ENCODE data around the gene MUC15. TPM values are rescaled to one million over a fixed set of nuclear protein-coding genes. Genes with fewer than 3 reads are reported as not detected.

Gene MUC15, protein sequence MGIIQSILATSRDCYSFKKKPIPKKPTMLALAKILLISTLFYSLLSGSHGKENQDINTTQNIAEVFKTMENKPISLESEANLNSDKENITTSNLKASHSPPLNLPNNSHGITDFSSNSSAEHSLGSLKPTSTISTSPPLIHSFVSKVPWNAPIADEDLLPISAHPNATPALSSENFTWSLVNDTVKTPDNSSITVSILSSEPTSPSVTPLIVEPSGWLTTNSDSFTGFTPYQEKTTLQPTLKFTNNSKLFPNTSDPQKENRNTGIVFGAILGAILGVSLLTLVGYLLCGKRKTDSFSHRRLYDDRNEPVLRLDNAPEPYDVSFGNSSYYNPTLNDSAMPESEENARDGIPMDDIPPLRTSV
- total RNA-seq (not detected), polyA plus RNA-seq (ENCODE audit: insufficient read depth in 1 of 8, insufficient read length in 8 of 8, low replicate concordance in 1 of 8) (1 to 10 TPM in 1 of 8 donors, under 1 TPM in 3, not detected in 4; 0.05 to 3.8 (median 0.23) TPM)
- long read RNA-seq, donor 1, result 0 reads
- long read RNA-seq, donor 2, partial matches to known transcripts, result 0 of 1 reads
- long read RNA-seq, donor 2, other reads (novel, unspliced or antisense), result 0 of 1 reads
- long read RNA-seq, donor 3, result 0 reads
- long read RNA-seq, donor 4, result 0 reads
- long read RNA-seq, donor 5, result 0 reads
- long read RNA-seq, donor 6, result 0 reads
- long read RNA-seq, donor 7, result 0 reads
- long read RNA-seq, donor 8, result 0 reads
- long read RNA-seq, donor 9, result 0 reads
- long read RNA-seq, donor 10, result 0 reads
- long read RNA-seq, donor 11, result 0 reads

DNA sequence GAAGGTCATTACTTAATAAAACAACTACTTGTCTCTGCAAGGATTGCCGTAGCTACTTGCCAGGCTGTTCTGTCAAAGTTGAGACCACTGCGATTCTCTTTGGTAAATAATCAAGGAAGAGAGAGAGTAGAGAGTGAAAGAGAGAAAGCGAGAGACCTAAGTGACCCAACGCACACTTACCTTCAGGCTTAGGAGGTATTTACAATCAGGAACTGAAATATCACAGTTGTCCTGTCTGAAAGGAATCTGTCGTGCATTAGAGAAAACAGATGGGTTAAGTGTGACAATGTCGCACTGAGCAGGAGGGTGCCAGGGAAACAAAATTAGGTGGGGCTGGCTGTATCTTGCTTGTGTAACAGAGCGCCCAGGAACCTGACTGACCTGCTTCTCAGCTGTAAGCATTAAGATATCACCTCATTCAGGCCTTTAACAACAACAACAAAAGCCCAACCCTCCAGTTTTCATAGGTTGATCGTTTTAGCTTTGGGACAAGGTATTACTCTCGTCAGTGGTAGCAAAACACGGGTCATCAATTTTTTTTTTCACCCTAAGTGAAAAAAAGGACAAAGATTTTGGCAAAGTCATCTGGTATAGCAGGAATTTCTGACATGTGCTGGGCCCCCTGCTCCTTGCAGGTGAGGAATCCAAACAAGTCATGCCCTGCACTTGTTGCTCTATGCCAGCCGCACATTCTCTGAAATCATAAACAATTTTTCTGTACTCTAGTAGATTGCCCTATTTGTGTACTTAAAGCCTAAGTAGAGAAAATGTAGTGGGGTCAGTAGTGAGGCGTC is at the start of gene MUC15:
Gene MUC15, minus strand, starts transcription at position 403 of the 794 bp plus-strand sequence. CDS start 5,169 bp downstream, outside the sequence.
- H3K4me3 ChIP-seq (ENCODE audit: low read length), result no peak within 1 kb of the TSS
- DNase-seq, result no peak
- WGBS (ENCODE audit: insufficient coverage), result 20% methylated on average over 1 of the region's 12 CpGs

DNA sequence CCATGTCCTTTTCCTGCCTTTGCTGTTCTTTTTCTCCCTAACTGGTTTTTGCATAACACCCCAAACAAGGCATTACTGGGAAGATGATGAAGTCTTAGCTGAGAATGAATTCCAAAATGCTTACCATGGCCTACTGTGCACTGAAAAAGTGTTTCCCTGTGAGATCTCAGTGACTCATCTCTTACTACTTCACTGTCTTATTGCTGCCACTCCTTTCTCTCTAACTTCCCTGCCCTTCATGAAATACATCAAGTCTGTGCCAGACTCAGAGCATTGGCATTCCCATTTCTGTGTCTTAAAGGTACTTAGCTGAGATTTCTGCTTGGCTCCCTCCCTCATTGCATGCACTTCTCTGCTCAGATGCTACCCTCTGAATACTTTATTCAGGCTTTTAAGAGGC is 49.1 kb upstream of the MUC15 start:
- H3K9me3 ChIP-seq (replicated peaks; ENCODE audit: control insufficient read depth, low read depth, low read length), result no peaks in the 10 kb centered on the region
- no peak for DNase-seq
- no peaks in the 10 kb centered on the region for H3K27me3 ChIP-seq (ENCODE audit: control insufficient read depth, insufficient read depth, low read length)
- no peak overlapping the region for H3K4me3 ChIP-seq (ENCODE audit: low read length)
- no peaks in the 10 kb centered on the region for H3K36me3 ChIP-seq (ENCODE audit: control insufficient read depth, insufficient read depth, low read length)
- no peaks in the 10 kb centered on the region for H3K4me1 ChIP-seq (ENCODE audit: control insufficient read depth, insufficient read depth, low read length)
- no peak overlapping the region for H3K27ac ChIP-seq (ENCODE audit: low read length)

More for the DNA sequence above, at the start of gene MUC15:
- Histone ChIP-seq H3K36me3 (ENCODE audit: control insufficient read depth, insufficient read depth, low read length) (no peaks in the 10 kb centered on the region), H3K9me3 (replicated peaks; ENCODE audit: control insufficient read depth, low read depth, low read length) (no peaks in the 10 kb centered on the region), H3K4me1 (ENCODE audit: control insufficient read depth, insufficient read depth, low read length) (no peaks in the 10 kb centered on the region), H3K27ac (ENCODE audit: low read length) (no peak within 1 kb of the TSS), H3K27me3 (ENCODE audit: control insufficient read depth, insufficient read depth, low read length) (no peaks in the 10 kb centered on the region)

DNA sequence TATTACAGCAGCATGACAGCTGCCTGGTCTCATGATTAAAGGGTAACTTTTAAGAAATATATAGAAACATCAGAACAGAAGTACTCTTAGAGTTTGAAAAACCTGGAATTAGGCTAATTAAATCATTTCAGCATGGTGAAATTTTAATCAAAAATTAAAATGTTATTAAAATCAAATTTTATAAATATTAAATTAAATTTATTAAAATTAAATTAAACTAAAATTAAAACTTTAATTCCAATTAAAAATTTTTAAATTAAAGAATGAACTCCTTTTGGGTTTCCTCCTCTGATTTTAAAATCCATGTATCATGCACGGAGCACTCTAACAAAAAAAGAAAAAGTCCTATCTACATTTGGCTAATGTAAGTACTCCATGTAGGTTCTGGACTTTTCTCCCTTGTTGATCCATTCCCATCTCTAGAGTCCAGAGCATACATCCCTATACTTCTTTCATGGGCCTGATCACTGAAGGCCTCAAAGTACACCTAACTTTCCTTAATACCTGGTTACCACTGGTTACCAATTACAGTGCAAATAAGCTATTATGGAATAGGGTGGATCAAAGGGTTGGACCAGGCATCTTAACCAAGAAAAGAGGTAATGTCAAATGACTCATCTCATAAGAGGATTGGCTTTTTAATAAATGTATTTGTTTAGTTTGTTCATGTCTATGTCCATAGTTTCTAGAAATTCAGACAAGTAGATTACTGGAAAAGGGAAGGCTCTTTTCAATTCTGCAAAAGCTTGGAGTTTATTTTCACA is 48.4 kb upstream of the MUC15 start:
- DNase-seq, result no peak
- Histone ChIP-seq H3K27ac (ENCODE audit: low read length) (no peak overlapping the region), H3K36me3 (ENCODE audit: control insufficient read depth, insufficient read depth, low read length) (no peaks in the 10 kb centered on the region), H3K9me3 (replicated peaks; ENCODE audit: control insufficient read depth, low read depth, low read length) (no peaks in the 10 kb centered on the region), H3K4me1 (ENCODE audit: control insufficient read depth, insufficient read depth, low read length) (no peaks in the 10 kb centered on the region), H3K4me3 (ENCODE audit: low read length) (no peak overlapping the region), H3K27me3 (ENCODE audit: control insufficient read depth, insufficient read depth, low read length) (no peaks in the 10 kb centered on the region)
- no CpG with 5 or more reads among the region's 1 CpG for WGBS (ENCODE audit: insufficient coverage)

DNA sequence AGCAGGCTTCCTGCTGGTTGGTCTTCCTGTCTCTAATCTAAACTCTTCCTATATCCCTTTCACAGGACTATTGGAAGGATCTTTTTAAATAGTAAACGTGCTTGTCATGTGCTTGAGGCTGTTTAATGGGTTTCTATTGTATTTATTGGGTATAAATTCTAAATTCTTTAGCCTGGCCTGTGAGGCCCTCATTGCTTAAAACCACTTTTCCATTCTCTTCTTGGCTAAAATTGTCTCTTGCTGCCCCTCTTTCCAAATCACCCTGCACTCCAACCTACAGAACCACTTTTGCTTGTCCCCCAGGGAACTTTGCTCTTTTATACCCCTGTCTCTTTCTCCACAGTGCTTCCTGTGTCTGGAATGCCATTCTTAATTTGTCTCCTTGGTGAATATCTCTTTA is 46.4 kb upstream of the MUC15 start:
- Histone ChIP-seq H3K9me3 (replicated peaks; ENCODE audit: control insufficient read depth, low read depth, low read length) (no peaks in the 10 kb centered on the region), H3K27me3 (ENCODE audit: control insufficient read depth, insufficient read depth, low read length) (no peaks in the 10 kb centered on the region), H3K27ac (ENCODE audit: low read length) (no peak overlapping the region), H3K4me3 (ENCODE audit: low read length) (no peak overlapping the region), H3K36me3 (ENCODE audit: control insufficient read depth, insufficient read depth, low read length) (no peaks in the 10 kb centered on the region), H3K4me1 (ENCODE audit: control insufficient read depth, insufficient read depth, low read length) (no peaks in the 10 kb centered on the region)
- DNase-seq, result no peak
- no CpG with 5 or more reads among the region's 1 CpG for WGBS (ENCODE audit: insufficient coverage)

DNA sequence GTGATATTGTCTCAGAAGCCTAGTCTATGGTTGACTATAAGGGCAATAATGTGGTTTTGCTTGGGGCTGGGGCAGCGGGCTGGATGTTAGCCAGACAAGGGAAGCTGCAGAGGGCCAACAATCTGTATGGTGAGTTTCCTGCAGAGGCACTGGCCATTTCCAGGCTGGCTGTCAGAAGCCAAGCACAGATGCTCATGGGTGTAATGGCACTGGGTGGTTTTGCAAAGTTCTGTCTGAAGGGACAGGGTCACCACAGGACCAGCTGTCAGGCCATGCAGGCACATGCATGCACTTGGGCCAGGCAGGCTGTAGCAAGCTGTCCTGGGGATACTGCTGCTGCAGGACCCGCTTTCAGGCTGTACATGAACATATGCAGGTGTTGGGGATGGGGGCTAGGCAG is 41.7 kb upstream of the MUC15 start:
- Histone ChIP-seq H3K36me3 (ENCODE audit: control insufficient read depth, insufficient read depth, low read length) (no peaks in the 10 kb centered on the region), H3K4me3 (ENCODE audit: low read length) (no peak overlapping the region), H3K27me3 (ENCODE audit: control insufficient read depth, insufficient read depth, low read length) (no peaks in the 10 kb centered on the region), H3K4me1 (ENCODE audit: control insufficient read depth, insufficient read depth, low read length) (no peaks in the 10 kb centered on the region), H3K27ac (ENCODE audit: low read length) (no peak overlapping the region), H3K9me3 (replicated peaks; ENCODE audit: control insufficient read depth, low read depth, low read length) (no peaks in the 10 kb centered on the region)
- WGBS (ENCODE audit: insufficient coverage), result 87% methylated on average over 2 of the region's 2 CpGs
- no peak for DNase-seq

DNA sequence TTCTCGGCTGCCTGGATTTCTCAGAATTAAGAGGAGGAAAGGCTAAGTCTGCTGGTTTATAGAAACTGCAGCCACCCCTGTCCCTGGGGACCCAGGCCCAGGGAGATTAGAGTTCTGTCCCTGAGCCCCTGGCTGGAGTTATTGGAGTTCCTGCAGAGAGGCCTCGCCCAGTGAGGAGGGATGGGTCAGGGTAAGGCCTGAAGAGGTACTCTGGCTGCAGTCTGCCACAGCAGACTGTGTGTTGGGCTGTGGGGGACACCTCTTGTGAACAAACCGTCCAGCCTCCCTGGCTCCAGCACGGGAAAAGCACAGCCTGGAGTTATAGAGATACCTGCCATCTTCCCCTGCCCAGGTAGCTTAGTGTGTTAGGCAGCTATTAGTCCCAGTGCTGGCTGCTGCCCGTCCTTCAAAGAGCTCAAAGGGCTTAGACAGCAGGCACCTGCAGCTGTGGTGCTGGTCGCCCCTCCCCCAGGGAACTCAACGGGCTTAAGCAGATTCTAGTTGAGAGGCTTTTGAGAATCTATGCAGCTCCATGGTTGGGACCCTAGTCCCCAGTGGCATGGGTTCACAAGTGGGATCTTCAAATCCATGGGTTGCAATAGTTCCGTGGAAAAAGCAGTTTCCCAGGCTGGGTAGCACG is 36.6 kb upstream of the MUC15 start:
- 73% methylated on average over 7 of the region's 9 CpGs for WGBS (ENCODE audit: insufficient coverage)
- no peaks in the 10 kb centered on the region for H3K9me3 ChIP-seq (replicated peaks; ENCODE audit: control insufficient read depth, low read depth, low read length)
- no peaks in the 10 kb centered on the region for H3K27me3 ChIP-seq (ENCODE audit: control insufficient read depth, insufficient read depth, low read length)
- H3K27ac ChIP-seq (ENCODE audit: low read length), result no peak overlapping the region
- no peak overlapping the region for H3K4me3 ChIP-seq (ENCODE audit: low read length)
- no peaks in the 10 kb centered on the region for H3K4me1 ChIP-seq (ENCODE audit: control insufficient read depth, insufficient read depth, low read length)
- DNase-seq, result no peak
- H3K36me3 ChIP-seq (ENCODE audit: control insufficient read depth, insufficient read depth, low read length), result no peaks in the 10 kb centered on the region

DNA sequence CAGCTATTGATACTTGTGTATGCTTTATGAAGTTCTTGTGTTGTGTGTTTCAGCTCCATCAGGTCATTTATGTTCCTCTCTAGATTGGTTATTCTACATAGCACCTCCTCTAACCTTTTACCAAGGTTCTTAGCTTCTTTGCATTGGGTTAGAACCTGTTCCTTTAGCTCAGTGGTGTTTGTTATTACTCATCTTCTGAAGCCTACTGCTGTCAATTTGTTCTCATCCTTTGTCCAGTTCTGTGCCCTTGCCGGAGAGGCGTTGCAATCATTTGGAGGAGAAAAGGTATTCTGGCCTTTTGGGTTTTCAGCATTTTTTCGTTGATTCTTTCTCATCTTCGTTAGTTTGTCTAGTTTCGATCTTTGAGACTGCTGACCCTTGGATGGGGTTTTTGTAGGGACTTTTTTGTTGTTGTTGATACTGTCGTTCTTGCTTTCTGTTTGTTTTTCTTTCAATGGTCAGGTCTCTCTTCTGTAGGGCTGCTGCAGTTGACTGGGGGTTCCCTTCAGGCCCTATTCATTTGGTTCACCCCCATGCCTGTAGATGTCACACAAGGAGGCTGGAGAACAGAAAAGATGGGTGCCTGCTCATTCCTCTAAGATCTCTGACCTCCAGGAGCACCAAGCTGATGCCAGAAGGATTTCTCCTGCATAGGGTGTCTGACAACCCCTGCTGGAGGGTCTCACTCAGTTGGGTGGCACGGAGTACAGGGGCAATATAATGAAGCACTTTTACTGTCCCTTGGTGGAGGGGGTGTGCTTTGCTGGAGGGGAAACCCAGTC is 35.9 kb upstream of the MUC15 start:
- Histone ChIP-seq H3K36me3 (ENCODE audit: control insufficient read depth, insufficient read depth, low read length) (no peaks in the 10 kb centered on the region), H3K4me1 (ENCODE audit: control insufficient read depth, insufficient read depth, low read length) (no peaks in the 10 kb centered on the region), H3K4me3 (ENCODE audit: low read length) (no peak overlapping the region), H3K27me3 (ENCODE audit: control insufficient read depth, insufficient read depth, low read length) (no peaks in the 10 kb centered on the region), H3K27ac (ENCODE audit: low read length) (no peak overlapping the region), H3K9me3 (replicated peaks; ENCODE audit: control insufficient read depth, low read depth, low read length) (no peaks in the 10 kb centered on the region)
- WGBS (ENCODE audit: insufficient coverage), result 86% methylated on average over 4 of the region's 7 CpGs
- DNase-seq, result no peak

DNA sequence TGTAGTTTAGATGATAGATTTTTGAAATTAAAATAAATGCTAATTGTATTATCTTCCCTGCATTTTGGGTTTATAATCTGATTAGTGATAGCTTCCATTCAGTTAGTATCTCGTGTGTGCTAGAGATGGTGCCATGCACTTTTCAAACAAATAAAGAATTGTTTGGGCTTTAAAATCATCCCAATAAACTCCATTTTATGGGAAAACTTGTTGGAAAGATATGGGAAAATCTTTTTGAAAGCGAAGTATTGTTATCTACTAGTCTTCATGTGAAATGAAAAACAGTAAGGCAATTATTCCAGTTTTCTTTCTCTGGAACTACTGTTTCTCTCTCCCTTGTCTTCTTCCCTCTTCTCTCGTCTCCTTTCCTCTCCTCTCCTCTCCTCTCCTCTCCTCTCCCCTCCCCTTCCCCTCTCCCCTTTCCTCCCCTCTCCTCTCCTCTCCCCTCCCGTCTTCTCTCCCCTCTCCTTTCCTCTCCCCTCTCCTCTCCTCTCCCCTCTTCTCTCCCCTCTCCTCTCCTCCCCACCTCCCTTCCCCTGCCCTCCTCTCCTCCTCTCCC is 27.9 kb upstream of the MUC15 start:
- Histone ChIP-seq H3K9me3 (replicated peaks; ENCODE audit: control insufficient read depth, low read depth, low read length) (no peaks in the 10 kb centered on the region), H3K4me1 (ENCODE audit: control insufficient read depth, insufficient read depth, low read length) (no peaks in the 10 kb centered on the region), H3K36me3 (ENCODE audit: control insufficient read depth, insufficient read depth, low read length) (no peaks in the 10 kb centered on the region), H3K27me3 (ENCODE audit: control insufficient read depth, insufficient read depth, low read length) (no peaks in the 10 kb centered on the region), H3K27ac (ENCODE audit: low read length) (no peak overlapping the region), H3K4me3 (ENCODE audit: low read length) (no peak overlapping the region)
- WGBS (ENCODE audit: insufficient coverage), result no CpG with 5 or more reads among the region's 4 CpGs
- DNase-seq, result no peak

DNA sequence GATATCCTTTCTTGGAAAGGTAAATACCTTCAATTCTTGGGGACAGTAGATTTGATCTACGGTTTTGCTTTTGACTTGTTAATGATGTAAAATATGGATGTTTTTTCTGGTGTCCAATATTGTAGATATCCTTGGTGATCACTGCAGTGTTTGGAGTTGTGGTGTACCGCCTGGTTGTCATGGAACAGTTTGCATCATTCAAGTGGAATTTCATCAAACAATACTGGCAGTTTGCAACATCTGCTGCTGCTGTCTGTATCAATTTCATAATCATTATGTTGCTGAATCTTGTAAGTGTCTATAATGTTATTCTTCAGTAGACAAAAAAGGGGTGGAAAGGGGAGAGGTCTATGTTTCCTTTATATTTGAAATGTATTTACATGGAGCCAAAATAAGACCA is 27.4 kb upstream of the MUC15 start:
- Histone ChIP-seq H3K9me3 (replicated peaks; ENCODE audit: control insufficient read depth, low read depth, low read length) (no peaks in the 10 kb centered on the region), H3K36me3 (ENCODE audit: control insufficient read depth, insufficient read depth, low read length) (no peaks in the 10 kb centered on the region), H3K4me3 (ENCODE audit: low read length) (no peak overlapping the region), H3K27me3 (ENCODE audit: control insufficient read depth, insufficient read depth, low read length) (no peaks in the 10 kb centered on the region), H3K4me1 (ENCODE audit: control insufficient read depth, insufficient read depth, low read length) (no peaks in the 10 kb centered on the region), H3K27ac (ENCODE audit: low read length) (no peak overlapping the region)
- WGBS (ENCODE audit: insufficient coverage), result no CpG with 5 or more reads among the region's 2 CpGs
- DNase-seq, result peak; percentile 26
